HepG2 (cell line): ENCODE results near the gene SLU7. TPM values are rescaled to one million over a fixed set of nuclear protein-coding genes. Genes with fewer than 3 reads are reported as not detected.
A peak's percentile ranks its signal among the peaks of the same experiment; 100 is the strongest.

Source experiments
- ARNT2 ChIP-seq: sonication (generic); formaldehyde crosslinking; IDR thresholded peaks from 2 replicates; pipeline ENCODE4 v1.8.0; 2022; ENCODE audit warnings: mild to moderate bottlenecking, low read depth, missing genetic modification reagents, moderate library complexity
- ARNTL ChIP-seq: sonication (generic); formaldehyde crosslinking; IDR thresholded peaks from 2 replicates; pipeline ENCODE4 v1.4.0; 2020; ENCODE audit warnings: mild to moderate bottlenecking, missing genetic modification reagents
- ATF7 ChIP-seq, 2 experiments: fragments of 450-650 bp in 1 of 2; sonication (generic) in 1 of 2; formaldehyde crosslinking in 1 of 2; IDR thresholded peaks; 2 replicates each; pipeline versions ENCODE4 v1.4.0 to v1.6.1; 2016 to 2020; ENCODE audit warnings: antibody characterized with exemption in 1 of 2, mild to moderate bottlenecking in 1 of 2, missing genetic modification reagents in 1 of 2
- CC2D1A ChIP-seq: sonication (generic); formaldehyde crosslinking; IDR thresholded peaks from 2 replicates; pipeline ENCODE4 v1.8.1; 2023; ENCODE audit warnings: mild to moderate bottlenecking, missing genetic modification reagents
- CEBPG ChIP-seq: IDR thresholded peaks from 2 replicates; pipeline ENCODE4 v1.6.1; 2016
- KDM2A ChIP-seq: sonication (generic); formaldehyde crosslinking; IDR thresholded peaks from 2 replicates; pipeline ENCODE4 v1.4.0; 2020; ENCODE audit warnings: low read depth, missing genetic modification reagents, borderline replicate concordance
- PITX1 ChIP-seq: sonication (generic); formaldehyde crosslinking; IDR thresholded peaks from 2 replicates; pipeline ENCODE4 v1.5.1; 2020; ENCODE audit warnings: mild to moderate bottlenecking, missing genetic modification reagents
- RFX5 ChIP-seq: IDR thresholded peaks from 2 replicates; pipeline ENCODE4 v1.6.1; 2011; ENCODE audit warnings: low read depth, low read length, improper control_type of control experiment
- SETDB1 ChIP-seq: sonication (generic); formaldehyde crosslinking; IDR thresholded peaks from 2 replicates; pipeline ENCODE4 v1.5.1; 2020; ENCODE audit warnings: missing genetic modification reagents, mild to moderate bottlenecking, borderline replicate concordance
- SYNCRIP ChIP-seq: fragments of 200-400 bp; formaldehyde crosslinking; IDR thresholded peaks from 2 replicates; pipeline ENCODE4 v1.6.1; 2018; ENCODE audit warnings: mild to moderate bottlenecking, low read depth, low read length; ENCODE audit not compliant: insufficient read depth
- TARDBP ChIP-seq: sonication (generic); formaldehyde crosslinking; IDR thresholded peaks from 2 replicates; pipeline ENCODE4 v1.8.0; 2022; ENCODE audit warnings: mild to moderate bottlenecking, missing genetic modification reagents
- TBX3 ChIP-seq: fragments of 450-650 bp; IDR thresholded peaks from 2 replicates; pipeline ENCODE4 v1.6.1; 2017; ENCODE audit warnings: antibody characterized with exemption, mild to moderate bottlenecking, inconsistent platforms, borderline replicate concordance
- TEAD3 ChIP-seq: optimal IDR thresholded peaks from 2 replicates; pipeline ENCODE3; 2016; ENCODE audit warnings: borderline replicate concordance
- XRCC5 ChIP-seq: fragments of 200-400 bp; formaldehyde crosslinking; optimal IDR thresholded peaks from 2 replicates; pipeline ENCODE3; 2017; ENCODE audit warnings: mild to moderate bottlenecking, low read length
- ZC3H4 ChIP-seq: sonication (generic); formaldehyde crosslinking; IDR thresholded peaks from 2 replicates; pipeline ENCODE4 v1.4.0; 2020; ENCODE audit warnings: missing genetic modification reagents, borderline replicate concordance
- ZMYM2 ChIP-seq: sonication (generic); formaldehyde crosslinking; IDR thresholded peaks from 2 replicates; pipeline ENCODE4 v1.8.0; 2022; ENCODE audit warnings: mild to moderate bottlenecking, missing genetic modification reagents
- ZNF317 ChIP-seq: sonication (generic); formaldehyde crosslinking; IDR thresholded peaks from 2 replicates; pipeline ENCODE4 v1.5.0; 2020; ENCODE audit warnings: mild to moderate bottlenecking, missing genetic modification reagents
- ZNF546 ChIP-seq: sonication (generic); formaldehyde crosslinking; conservative IDR thresholded peaks from 2 replicates; pipeline ENCODE4 v1.8.1; 2023; ENCODE audit warnings: mild to moderate bottlenecking, missing genetic modification reagents
- ZNF598 ChIP-seq: sonication (generic); formaldehyde crosslinking; IDR thresholded peaks from 2 replicates; pipeline ENCODE4 v1.5.1; 2020; ENCODE audit warnings: mild to moderate bottlenecking, missing genetic modification reagents, borderline replicate concordance
- ZNF672 ChIP-seq: sonication (generic); formaldehyde crosslinking; IDR thresholded peaks from 2 replicates; pipeline ENCODE4 v1.8.1; 2022; ENCODE audit warnings: missing genetic modification reagents
- ZNF768 ChIP-seq: sonication (generic); formaldehyde crosslinking; IDR thresholded peaks from 2 replicates; pipeline ENCODE4 v1.4.0; 2020; ENCODE audit warnings: missing genetic modification reagents
- polyA plus RNA-seq, 8 experiments: library from polyadenylated mRNA; depleted of rRNA in 3 of 8; stranded (reverse) in 7 of 8; unstranded in 1 of 8; fragments of >200 nt; fragmentation: Illumina TruSeq in 4 of 8; extraction: Trizol in 4 of 8; gene quantifications; 2 replicates each; pipeline versions ENCODE4 v1.2.1 to v1.2.3, GENCODE V29; 2011 to 2016; ENCODE audit warnings: low read depth in 4 of 8, missing spikeins in 1 of 8, mixed read lengths in 1 of 8; ENCODE audit not compliant: insufficient read depth in 1 of 8
- total RNA-seq, 5 experiments: library from RNA; depleted of rRNA; stranded (reverse); fragments of >200 nt; fragmentation: Illumina TruSeq; extraction: Trizol; gene quantifications; 2 replicates each; pipeline ENCODE4 v1.2.3, GENCODE V29; 2016; ENCODE audit warnings: low read depth in 1 of 5
- TF ChIP-seq, protein P1 (sequence below): fragments of 450-650 bp; IDR thresholded peaks from 2 replicates; pipeline ENCODE4 v1.6.1; 2017; ENCODE audit warnings: mild to moderate bottlenecking
- TF ChIP-seq, protein P2 (sequence below): sonication (generic); formaldehyde crosslinking; IDR thresholded peaks from 2 replicates; pipeline ENCODE4 v1.8.1; 2023; ENCODE audit warnings: missing genetic modification reagents, mild to moderate bottlenecking, borderline replicate concordance
- TF ChIP-seq, protein P3 (sequence below): sonication (generic); formaldehyde crosslinking; IDR thresholded peaks from 2 replicates; pipeline ENCODE4 v1.8.0; 2022; ENCODE audit warnings: mild to moderate bottlenecking, missing genetic modification reagents, moderate library complexity
- TF ChIP-seq, protein P4 (sequence below), 2 experiments: fragments of 450-650 bp in 1 of 2; sonication (generic) in 1 of 2; formaldehyde crosslinking; IDR thresholded peaks; 2 replicates each; pipeline versions ENCODE4 v1.5.0 to v1.8.0; 2020 to 2022; ENCODE audit warnings: mild to moderate bottlenecking in 1 of 2, missing genetic modification reagents in 1 of 2

Gene SLU7
- total and polyA plus RNA-seq, 2 of the 13 experiments (the other 11 are each of a cell fraction or from before 2014, with no cell fraction given), result 24.0 to 39.2 TPM

DNA sequence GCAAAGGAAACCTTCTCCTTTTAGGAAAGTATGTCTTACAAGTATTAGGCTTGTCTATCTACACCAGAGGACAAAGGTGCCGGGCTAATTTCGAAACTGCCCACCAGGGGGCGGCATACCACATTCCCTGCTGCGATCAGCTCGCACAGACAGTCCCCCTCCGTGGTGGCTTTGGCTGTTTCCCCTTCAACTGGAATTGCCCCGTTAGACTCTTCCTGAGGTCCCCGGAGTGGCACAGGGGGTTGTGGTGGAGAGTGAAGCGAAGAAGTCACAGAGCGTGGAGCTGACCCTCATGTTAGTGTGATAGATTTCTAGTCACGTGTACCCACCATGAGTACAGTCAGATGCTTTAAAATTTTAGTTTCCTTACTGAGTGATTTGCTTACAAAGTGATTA lies 20.3 kb upstream of the SLU7 start (continued):
- TF ChIP-seq PITX1 (CRISPR knock-in tag) (no peak), ATF7 (IDR thresholded peaks at IDR 0.05) (no peak), ATF7 (CRISPR knock-in tag; IDR thresholded peaks at IDR 0.05) (no peak), ZNF768 (CRISPR knock-in tag) (no peak), SETDB1 (CRISPR knock-in tag) (no peak), XRCC5 (peak; percentile 29), RFX5 (no peak), ARNT2 (CRISPR knock-in tag) (0 out of 2 replicates have a peak, but pooled peaks have one; percentile 33), TBX3 (no peak), TARDBP (0 out of 2 replicates have a peak, but pooled peaks have one; percentile 42), ZC3H4 (no peak), ZNF546 (no peak), ZNF598 (CRISPR knock-in tag) (no peak), ZNF672 (CRISPR knock-in tag) (no peak), ZNF317 (CRISPR knock-in tag) (no peak), CEBPG (CRISPR knock-in tag) (no peak), CC2D1A (CRISPR knock-in tag) (0 out of 2 replicates have a peak, but pooled peaks have one; percentile 44), SYNCRIP (no peak), TEAD3 (peak; percentile 80), KDM2A (CRISPR knock-in tag) (peak; percentile 70; the same call in 1 of the 2 replicates), ZMYM2 (CRISPR knock-in tag) (no peak), ARNTL (CRISPR knock-in tag) (peak; percentile 83)
- TF ChIP-seq, protein P1, sequence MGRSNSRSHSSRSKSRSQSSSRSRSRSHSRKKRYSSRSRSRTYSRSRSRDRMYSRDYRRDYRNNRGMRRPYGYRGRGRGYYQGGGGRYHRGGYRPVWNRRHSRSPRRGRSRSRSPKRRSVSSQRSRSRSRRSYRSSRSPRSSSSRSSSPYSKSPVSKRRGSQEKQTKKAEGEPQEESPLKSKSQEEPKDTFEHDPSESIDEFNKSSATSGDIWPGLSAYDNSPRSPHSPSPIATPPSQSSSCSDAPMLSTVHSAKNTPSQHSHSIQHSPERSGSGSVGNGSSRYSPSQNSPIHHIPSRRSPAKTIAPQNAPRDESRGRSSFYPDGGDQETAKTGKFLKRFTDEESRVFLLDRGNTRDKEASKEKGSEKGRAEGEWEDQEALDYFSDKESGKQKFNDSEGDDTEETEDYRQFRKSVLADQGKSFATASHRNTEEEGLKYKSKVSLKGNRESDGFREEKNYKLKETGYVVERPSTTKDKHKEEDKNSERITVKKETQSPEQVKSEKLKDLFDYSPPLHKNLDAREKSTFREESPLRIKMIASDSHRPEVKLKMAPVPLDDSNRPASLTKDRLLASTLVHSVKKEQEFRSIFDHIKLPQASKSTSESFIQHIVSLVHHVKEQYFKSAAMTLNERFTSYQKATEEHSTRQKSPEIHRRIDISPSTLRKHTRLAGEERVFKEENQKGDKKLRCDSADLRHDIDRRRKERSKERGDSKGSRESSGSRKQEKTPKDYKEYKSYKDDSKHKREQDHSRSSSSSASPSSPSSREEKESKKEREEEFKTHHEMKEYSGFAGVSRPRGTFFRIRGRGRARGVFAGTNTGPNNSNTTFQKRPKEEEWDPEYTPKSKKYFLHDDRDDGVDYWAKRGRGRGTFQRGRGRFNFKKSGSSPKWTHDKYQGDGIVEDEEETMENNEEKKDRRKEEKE, result no peak
- TF ChIP-seq, protein P2, sequence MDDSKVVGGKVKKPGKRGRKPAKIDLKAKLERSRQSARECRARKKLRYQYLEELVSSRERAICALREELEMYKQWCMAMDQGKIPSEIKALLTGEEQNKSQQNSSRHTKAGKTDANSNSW (CRISPR knock-in tag), result no peak
- TF ChIP-seq, protein P3, sequence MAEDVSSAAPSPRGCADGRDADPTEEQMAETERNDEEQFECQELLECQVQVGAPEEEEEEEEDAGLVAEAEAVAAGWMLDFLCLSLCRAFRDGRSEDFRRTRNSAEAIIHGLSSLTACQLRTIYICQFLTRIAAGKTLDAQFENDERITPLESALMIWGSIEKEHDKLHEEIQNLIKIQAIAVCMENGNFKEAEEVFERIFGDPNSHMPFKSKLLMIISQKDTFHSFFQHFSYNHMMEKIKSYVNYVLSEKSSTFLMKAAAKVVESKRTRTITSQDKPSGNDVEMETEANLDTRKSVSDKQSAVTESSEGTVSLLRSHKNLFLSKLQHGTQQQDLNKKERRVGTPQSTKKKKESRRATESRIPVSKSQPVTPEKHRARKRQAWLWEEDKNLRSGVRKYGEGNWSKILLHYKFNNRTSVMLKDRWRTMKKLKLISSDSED (CRISPR knock-in tag), result no peak
- TF ChIP-seq, protein P4, sequence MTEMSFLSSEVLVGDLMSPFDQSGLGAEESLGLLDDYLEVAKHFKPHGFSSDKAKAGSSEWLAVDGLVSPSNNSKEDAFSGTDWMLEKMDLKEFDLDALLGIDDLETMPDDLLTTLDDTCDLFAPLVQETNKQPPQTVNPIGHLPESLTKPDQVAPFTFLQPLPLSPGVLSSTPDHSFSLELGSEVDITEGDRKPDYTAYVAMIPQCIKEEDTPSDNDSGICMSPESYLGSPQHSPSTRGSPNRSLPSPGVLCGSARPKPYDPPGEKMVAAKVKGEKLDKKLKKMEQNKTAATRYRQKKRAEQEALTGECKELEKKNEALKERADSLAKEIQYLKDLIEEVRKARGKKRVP (CRISPR knock-in tag; IDR thresholded peaks at IDR 0.05), result no peak
